Bronchial epithelial cell (primary cell): ENCODE data around the gene LRRN1. TPM values are rescaled to one million over a fixed set of nuclear protein-coding genes. Genes with fewer than 3 reads are reported as not detected.

Experiments used
- DNase-seq: peaks from one replicate; pipeline ENCODE4 v3.0.0-alpha.2; 2010; ENCODE audit warnings: low read depth
- FAIRE-seq: peaks from 2 replicates; lab custom pipeline; 2011; peaks lifted over from hg19 to GRCh38; lab: Jason Lieb, UNC
- H3K27me3 ChIP-seq: 2 replicates; pipeline ENCODE4 v1.5.1; 2011; ENCODE audit warnings: low read length; ENCODE audit not compliant: control insufficient read depth, insufficient read depth
- H3K36me3 ChIP-seq: 2 replicates; pipeline ENCODE4 v1.5.1; 2011; ENCODE audit warnings: low read length; ENCODE audit not compliant: control insufficient read depth, insufficient read depth
- H3K4me3 ChIP-seq: 2 replicates; pipeline ENCODE4 v1.5.1; 2011; ENCODE audit warnings: mild to moderate bottlenecking, low read depth, low read length, control low read depth
- CTCF ChIP-seq: IDR thresholded peaks from 2 replicates; pipeline ENCODE4 v1.5.1; 2011; ENCODE audit warnings: mild to moderate bottlenecking, moderate library complexity, low read length, control low read depth, inconsistent platforms; ENCODE audit not compliant: insufficient read depth, severe bottlenecking
- total RNA-seq: library from RNA; depleted of rRNA; stranded (reverse); fragments of >200 nt; gene quantifications from 2 replicates; pipeline ENCODE4 v1.2.1, GENCODE V29; 2014

LRRN1 gene
- total RNA-seq, 1 donor from 2014 or later = 0.26 TPM

GRCh38 chr3:3782457-3782856 is 16.8 kb upstream of the LRRN1 start:
- Histone ChIP-seq H3K27me3 (no peaks in the 10 kb centered on the region), H3K36me3 (no peaks in the 10 kb centered on the region), H3K4me3 (no peak overlapping the region)
- TF ChIP-seq CTCF = no peak
- no peak for DNase-seq
- FAIRE-seq = no peak

- FAIRE-seq (no peak), DNase-seq (no peak)
- H3K27me3 ChIP-seq = no peaks in the 10 kb centered on the region
- no peaks in the 10 kb centered on the region for H3K36me3 ChIP-seq
- no peak for TF ChIP-seq CTCF
- no peak overlapping the region for H3K4me3 ChIP-seq
These were observed 16.0 kb upstream of the LRRN1 start for GRCh38 chr3:3783210-3783609.

GRCh38 chr3:3783696-3784095 is 15.5 kb upstream of the LRRN1 start:
- H3K4me3 ChIP-seq = no peak overlapping the region
- no peaks in the 10 kb centered on the region for H3K27me3 ChIP-seq
- no peak for DNase-seq
- no peaks in the 10 kb centered on the region for H3K36me3 ChIP-seq
- no peak for TF ChIP-seq CTCF
- FAIRE-seq = no peak

- H3K36me3 ChIP-seq = no peaks in the 10 kb centered on the region
- no peaks in the 10 kb centered on the region for H3K27me3 ChIP-seq
- FAIRE-seq (no peak), DNase-seq (peak; percentile 44)
- H3K4me3 ChIP-seq = no peak overlapping the region
- no peak for TF ChIP-seq CTCF
These were observed 6.8 kb upstream of the LRRN1 start for GRCh38 chr3:3792391-3792790.

- DNase-seq = no peak
These were observed 559 bp upstream of the LRRN1 start for GRCh38 chr3:3798631-3799113.

More at GRCh38 chr3:3798631-3799113, 559 bp upstream of the LRRN1 start:
- no peak for FAIRE-seq
- peak overlapping the region; percentile 35 for H3K4me3 ChIP-seq
- H3K36me3 ChIP-seq = no peaks in the 10 kb centered on the region
- H3K27me3 ChIP-seq = peaks cover 8% of the 10 kb centered on the region
- TF ChIP-seq CTCF = no peak
